Pancreas (tissue), 10 donors: ENCODE measurements around the gene GABBR2. TPM values are rescaled to one million over a fixed set of nuclear protein-coding genes. Genes with fewer than 3 reads are reported as not detected.

Source experiments
- ATAC-seq, 4 donors: fragments of 200-7000 bp; cut with Tn5 transposase; one replicate each; pipeline versions ENCODE4 v1.8.0 to v1.9.1; 2020; ENCODE audit warnings: mild to moderate bottlenecking in 4 of 4, moderate library complexity in 4 of 4
- DNase-seq, 6 donors: peaks; one replicate each; pipeline ENCODE4 v3.0.0-alpha.2; 2020
- FAIRE-seq: peaks from 2 replicates; lab custom pipeline; 2012; peaks lifted over from hg19 to GRCh38; lab: Jason Lieb, UNC
- H3K27ac ChIP-seq, 4 donors: fragments of 200-600 bp; sonication (generic); 1 replicate in 3 of 4; 2 replicates in 1 of 4; pipeline versions ENCODE4 v1.5.0 to v1.8.0; 2020
- H3K27me3 ChIP-seq, 4 donors: fragments of 200-600 bp; one replicate each; pipeline ENCODE4 v1.8.0; 2021
- H3K36me3 ChIP-seq, 3 donors: fragments of 200-600 bp; sonication (generic) in 1 of 3; one replicate each; pipeline versions ENCODE4 v1.5.0 to v1.8.0; 2020 to 2021
- H3K4me1 ChIP-seq, 3 donors: fragments of 200-600 bp; one replicate each; pipeline ENCODE4 v1.8.0; 2021
- H3K4me3 ChIP-seq, 4 donors: fragments of 200-600 bp; sonication (generic) in 2 of 4; one replicate each; pipeline versions ENCODE4 v1.5.0 to v1.8.0; 2020 to 2021
- H3K9me3 ChIP-seq, 4 donors: fragments of 200-600 bp; one replicate each; pipeline ENCODE4 v1.8.0; 2021
- WGBS, 2 donors: extraction: QIAGEN DNeasy Blood & Tissue Kit; methylation state at CpG; one replicate each; pipeline ENCODE4 v1.1.7; 2013; 5-methylcytosine and 5-hydroxymethylcytosine counted together
- intact Hi-C, 3 donors: fragments of 100-400 bp; cut with DNase I; formaldehyde crosslinking; loops; one replicate each; pipeline versions ENCODE4 v1.11.1 to v1.14.2; 2022
- polyA plus RNA-seq, 2 donors: library from polyadenylated mRNA; stranded (reverse); fragments of 200-250 nt; gene quantifications; one replicate each; pipeline ENCODE4 v1.2.3, GENCODE V29; 2013
- total RNA-seq, 6 donors: library from RNA; stranded (reverse); fragmentation: NEBNext Ultra II Directional in 4 of 6; extraction: Animal tissue kit (Norgen Biotek cat#: 25700) in 4 of 6; gene quantifications; one replicate each; pipeline versions ENCODE4 v1.2.1 to v1.2.4, GENCODE V29; 2021 to 2023
- TF ChIP-seq, protein P1 (sequence below), 4 donors: fragments of 200-600 bp; sonication (generic) in 3 of 4; IDR thresholded peaks; one replicate each; pipeline versions ENCODE4 v1.5.0 to v1.8.0; 2021; ENCODE audit warnings: antibody characterized with exemption in 4 of 4
- donor health status: healthy with polysubstance abuse.
- donor health status: DM: no; HTN: no; CAD: no; lungs with moderate emphysema.
- donor health status: DM: no; HTN: no; CAD: no.
- donor health status: control.
- donor health status: control.
- donor health status: Bipolar disorder and iron deficiency.
- donor health status: DM: yes; HTN: yes; CAD: no.
- donor health status: DM: no; HTN: no; CAD: no.
- donor health status: DM: no; HTN: no; CAD: no.
- donor health status: DM: yes; HTN: yes; CAD: no.

The GABBR2 gene
- total and polyA plus RNA-seq, 8 donors, result 0.04 to 0.14 (median 0.07) TPM; not detected in 4

- Histone ChIP-seq H3K27ac (no peak overlapping the region), H3K9me3 (no peaks in the 10 kb centered on the region), H3K27me3 (no peaks in the 10 kb centered on the region), H3K36me3 (no peaks in the 10 kb centered on the region), H3K4me3 (no peak overlapping the region), H3K4me1 (no peaks in the 10 kb centered on the region)
- TF ChIP-seq, protein P1, sequence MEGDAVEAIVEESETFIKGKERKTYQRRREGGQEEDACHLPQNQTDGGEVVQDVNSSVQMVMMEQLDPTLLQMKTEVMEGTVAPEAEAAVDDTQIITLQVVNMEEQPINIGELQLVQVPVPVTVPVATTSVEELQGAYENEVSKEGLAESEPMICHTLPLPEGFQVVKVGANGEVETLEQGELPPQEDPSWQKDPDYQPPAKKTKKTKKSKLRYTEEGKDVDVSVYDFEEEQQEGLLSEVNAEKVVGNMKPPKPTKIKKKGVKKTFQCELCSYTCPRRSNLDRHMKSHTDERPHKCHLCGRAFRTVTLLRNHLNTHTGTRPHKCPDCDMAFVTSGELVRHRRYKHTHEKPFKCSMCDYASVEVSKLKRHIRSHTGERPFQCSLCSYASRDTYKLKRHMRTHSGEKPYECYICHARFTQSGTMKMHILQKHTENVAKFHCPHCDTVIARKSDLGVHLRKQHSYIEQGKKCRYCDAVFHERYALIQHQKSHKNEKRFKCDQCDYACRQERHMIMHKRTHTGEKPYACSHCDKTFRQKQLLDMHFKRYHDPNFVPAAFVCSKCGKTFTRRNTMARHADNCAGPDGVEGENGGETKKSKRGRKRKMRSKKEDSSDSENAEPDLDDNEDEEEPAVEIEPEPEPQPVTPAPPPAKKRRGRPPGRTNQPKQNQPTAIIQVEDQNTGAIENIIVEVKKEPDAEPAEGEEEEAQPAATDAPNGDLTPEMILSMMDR (IDR thresholded peaks at IDR 0.05), result no peak
- intact Hi-C loops, result no loop called here
- 89 to 93% methylated on average over 13 of the region's 13 CpGs for WGBS, 2 donors
- FAIRE-seq (no peak), DNase-seq (no peak), ATAC-seq (no peak)
Observed at GRCh38 chr9:98302938-98303632, 405.6 kb downstream of the GABBR2 start.

DNA sequence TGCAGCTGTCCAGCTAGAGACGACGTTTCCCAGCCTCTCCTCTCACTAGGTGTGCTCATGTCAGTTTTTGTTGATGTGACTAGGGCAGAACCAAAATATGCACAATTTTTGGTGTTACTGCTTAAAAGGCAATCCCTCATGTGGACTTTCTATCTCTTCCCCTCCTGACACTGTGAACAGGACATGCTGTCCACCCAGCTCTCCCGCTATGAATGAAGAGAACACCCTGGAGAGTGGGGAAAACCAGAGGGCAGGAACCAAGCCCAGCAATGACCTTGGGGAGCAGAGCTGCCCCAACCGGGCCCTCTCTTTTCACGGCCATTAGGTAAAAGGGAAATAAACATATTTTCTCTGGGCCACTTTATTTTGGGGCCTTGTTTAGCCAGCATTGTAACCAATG, 406.6 kb downstream of the GABBR2 start:
- Histone ChIP-seq H3K27me3 (no peaks in the 10 kb centered on the region), H3K4me3 (no peak overlapping the region), H3K4me1 (no peaks in the 10 kb centered on the region), H3K9me3 (no peaks in the 10 kb centered on the region), H3K36me3 (no peaks in the 10 kb centered on the region), H3K27ac (no peak overlapping the region)
- 46 to 47% methylated on average over 5 of the region's 5 CpGs for WGBS, 2 donors
- intact Hi-C loops, result no loop called here
- ATAC-seq (no peak), DNase-seq (no peak), FAIRE-seq (no peak)
- TF ChIP-seq, protein P1 (IDR thresholded peaks at IDR 0.05), result no peak

DNA sequence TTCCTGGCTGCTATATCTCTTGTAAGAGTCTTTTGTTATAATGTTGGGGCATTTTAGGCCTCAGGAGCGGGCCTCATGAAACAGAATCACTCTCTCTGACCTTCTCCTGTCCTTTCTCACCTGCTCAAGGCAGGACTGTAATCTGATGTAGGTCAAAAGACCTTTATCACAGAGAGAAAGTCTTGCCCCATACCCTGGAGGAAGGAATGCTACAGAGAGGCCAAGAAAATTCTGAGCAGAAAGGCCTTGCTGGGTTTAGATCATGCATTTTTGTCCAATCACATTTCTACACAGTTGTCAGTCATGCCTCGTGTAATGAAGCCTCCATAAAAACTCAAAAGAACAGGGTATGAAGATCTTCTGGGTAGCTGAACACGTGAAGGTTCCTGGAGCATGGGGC, 408.1 kb downstream of the GABBR2 start:
- ATAC-seq (no peak), DNase-seq (no peak), FAIRE-seq (no peak)
- H3K27me3 ChIP-seq, result no peaks in the 10 kb centered on the region
- TF ChIP-seq, protein P1 (IDR thresholded peaks at IDR 0.05), result no peak
- H3K9me3 ChIP-seq, result no peaks in the 10 kb centered on the region
- WGBS, 2 donors, result 84 to 94% methylated on average over 3 of the region's 3 CpGs
- intact Hi-C loops, result no loop called here
- H3K4me1 ChIP-seq, result no peaks in the 10 kb centered on the region
- H3K27ac ChIP-seq, result no peak overlapping the region
- H3K36me3 ChIP-seq, result no peaks in the 10 kb centered on the region
- no peak overlapping the region for H3K4me3 ChIP-seq

DNA sequence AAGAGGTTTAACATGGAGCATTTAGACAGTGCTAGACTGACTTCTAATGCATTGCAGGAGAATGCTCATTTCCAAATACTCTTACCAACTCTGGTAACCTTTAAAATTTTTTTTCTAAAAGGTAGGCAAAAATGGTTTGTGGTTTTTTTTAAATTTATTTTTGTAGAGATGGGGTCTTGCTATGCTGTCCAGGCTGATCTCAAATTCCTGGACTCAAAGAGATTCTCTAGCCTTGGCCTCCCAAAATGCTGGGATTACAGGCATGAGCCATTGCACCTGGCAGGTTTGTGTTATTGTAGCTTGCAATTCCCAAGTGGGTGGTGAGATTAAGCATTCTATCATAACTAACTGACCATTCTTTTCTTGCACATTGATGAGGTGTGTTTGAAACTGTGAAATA, 410.3 kb downstream of the GABBR2 start:
- H3K27ac ChIP-seq, result no peak overlapping the region
- FAIRE-seq, result no peak
- intact Hi-C loops, result no loop called here

DNA sequence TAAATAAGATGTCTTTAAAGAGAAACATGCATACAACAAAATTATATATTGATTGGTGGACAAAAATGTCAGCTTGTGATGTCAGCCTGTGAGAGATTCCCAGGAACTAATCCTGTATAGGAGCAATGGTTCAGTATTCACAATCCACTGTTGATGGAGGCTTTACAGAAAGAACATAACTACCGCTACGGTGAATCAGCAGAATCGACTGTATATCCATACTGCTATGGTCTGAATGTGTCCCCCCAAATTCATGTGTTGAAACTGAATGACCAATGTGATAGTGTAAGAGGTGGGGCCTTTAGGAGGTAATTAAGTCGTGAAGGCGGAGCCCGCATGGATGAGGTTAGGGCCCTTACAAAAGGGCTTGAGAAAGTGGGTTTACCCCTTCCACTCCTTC, 412.9 kb downstream of the GABBR2 start:
- ATAC-seq, result no peak

More for the DNA sequence above, 410.3 kb downstream of the GABBR2 start:
- Histone ChIP-seq H3K4me1 (no peaks in the 10 kb centered on the region), H3K27me3 (no peaks in the 10 kb centered on the region), H3K4me3 (no peak overlapping the region), H3K36me3 (no peaks in the 10 kb centered on the region), H3K9me3 (no peaks in the 10 kb centered on the region)
- ATAC-seq, result no peak
- TF ChIP-seq, protein P1 (IDR thresholded peaks at IDR 0.05), result no peak
- no peak for DNase-seq

More for the DNA sequence above, 412.9 kb downstream of the GABBR2 start:
- Histone ChIP-seq H3K27ac (no peak overlapping the region), H3K4me1 (no peaks in the 10 kb centered on the region), H3K4me3 (no peak overlapping the region), H3K36me3 (no peaks in the 10 kb centered on the region), H3K27me3 (no peaks in the 10 kb centered on the region), H3K9me3 (no peaks in the 10 kb centered on the region)
- 84 to 86% methylated on average over 6 of the region's 6 CpGs for WGBS, 2 donors
- intact Hi-C loops, result no loop called here
- no peak for DNase-seq
- TF ChIP-seq, protein P1 (IDR thresholded peaks at IDR 0.05), result no peak
- no peak for FAIRE-seq
